A673 (cell line): ENCODE results near the gene FAM8A1.

Source experiments
- CTCF ChIP-seq: fragments of 300-800, 200-600 bp; sonication (generic); conservative IDR thresholded peaks from 2 replicates; pipeline ENCODE4 v1.5.1; 2017; ENCODE audit warnings: low read depth, mild to moderate bottlenecking, antibody characterized with exemption, low read length, moderate library complexity, mixed read lengths
- EZH2 ChIP-seq: fragments of 200-600 bp; sonication (generic); IDR thresholded peaks from 2 replicates; pipeline ENCODE4 v1.6.1; 2017; ENCODE audit warnings: borderline replicate concordance, low read depth, mild to moderate bottlenecking, mixed read lengths, antibody characterized with exemption, low read length; ENCODE audit not compliant: poor library complexity, severe bottlenecking

- no peak for TF ChIP-seq CTCF
- no peak for TF ChIP-seq EZH2
Measured at GRCh38 chr6:17588011-17588410, 12.1 kb upstream of the FAM8A1 start.
